GM12892 (cell line): ENCODE results near the gene MOB3B.
"Not testable (repeated sequence)": the region's sequence is repeated elsewhere in the genome, so short reads cannot be mapped to it uniquely, and the experiment has no call there.

Source experiments
- POLR2A ChIP-seq: IDR thresholded peaks from 2 replicates; pipeline ENCODE4 v1.6.1; 2011; ENCODE audit warnings: low read depth, low read length, control low read depth
- POLR2AphosphoS5 ChIP-seq: IDR thresholded peaks from 2 replicates; pipeline ENCODE4 v1.6.1; 2011; ENCODE audit warnings: low read depth, low read length, control low read depth
- TAF1 ChIP-seq: IDR thresholded peaks from 2 replicates; pipeline ENCODE4 v1.6.1; 2011; ENCODE audit warnings: low read depth, mild to moderate bottlenecking, control low read depth, low read length, borderline replicate concordance

DNA sequence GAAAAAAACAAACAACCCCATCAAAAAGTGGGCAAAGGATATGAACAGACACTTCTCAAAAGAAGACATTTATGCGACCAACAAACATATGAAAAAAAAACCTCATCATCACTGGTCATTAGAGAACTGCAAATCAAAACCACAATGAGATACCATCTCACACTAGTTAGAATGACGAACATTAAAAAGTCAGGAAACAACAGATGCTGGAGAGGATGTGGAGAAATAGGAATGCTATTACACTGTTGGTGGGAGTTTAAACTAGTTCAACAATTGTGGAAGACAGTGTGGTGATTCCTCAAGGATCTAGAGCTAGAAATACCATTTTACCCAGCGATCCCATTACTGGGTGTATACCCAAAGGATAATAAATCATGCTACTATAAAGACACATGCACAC is 28.7 kb downstream of the MOB3B start:
- TF ChIP-seq TAF1, POLR2A, POLR2AphosphoS5: not testable (repeated sequence)
